Lung (tissue), 12 donors: ENCODE results near the gene SLC2A4. TPM values are rescaled to one million over a fixed set of nuclear protein-coding genes. Genes with fewer than 3 reads are reported as not detected.

Experiments
- ATAC-seq: fragments of 200-7000 bp; cut with Tn5 transposase; one replicate; pipeline ENCODE4 v1.9.1; 2020; ENCODE audit warnings: moderate number of reproducible peaks; ENCODE audit not compliant: insufficient read depth, low FRiP score
- DNase-seq, 3 donors: peaks; one replicate each; pipeline ENCODE4 v3.0.0-alpha.2; 2013 to 2017
- H3K27ac ChIP-seq, 2 donors: one replicate each; pipeline ENCODE4 v1.5.1; 2013; ENCODE audit warnings: mild to moderate bottlenecking in 2 of 2, moderate library complexity in 2 of 2, control low read depth in 1 of 2, inconsistent platforms in 1 of 2, low read depth in 1 of 2, low read length in 1 of 2
- H3K27me3 ChIP-seq, 3 donors: one replicate each; pipeline ENCODE4 v1.5.1; 2013; ENCODE audit warnings: low read length in 2 of 3; ENCODE audit not compliant: control insufficient read depth in 3 of 3, insufficient read depth in 3 of 3
- H3K36me3 ChIP-seq, 4 donors: one replicate each; pipeline ENCODE4 v1.5.1; 2013; ENCODE audit warnings: low read length in 4 of 4, mild to moderate bottlenecking in 1 of 4, moderate library complexity in 1 of 4; ENCODE audit not compliant: control insufficient read depth in 4 of 4, insufficient read depth in 4 of 4
- H3K4me1 ChIP-seq, 5 donors: one replicate each; pipeline ENCODE4 v1.5.1; 2013; ENCODE audit warnings: low read length in 5 of 5, mild to moderate bottlenecking in 2 of 5, moderate library complexity in 1 of 5; ENCODE audit not compliant: control insufficient read depth in 5 of 5, insufficient read depth in 5 of 5
- H3K4me3 ChIP-seq: one replicate; pipeline ENCODE4 v1.5.1; 2013; ENCODE audit warnings: mild to moderate bottlenecking, control low read depth, moderate library complexity
- H3K9ac ChIP-seq, 2 donors: one replicate each; pipeline ENCODE4 v1.5.1; 2013; ENCODE audit warnings: low read length in 2 of 2, control low read depth in 1 of 2; ENCODE audit not compliant: insufficient read depth in 1 of 2
- H3K9me3 ChIP-seq, 4 donors: one replicate each; pipeline ENCODE4 v1.5.1; 2013; ENCODE audit warnings: low read length in 3 of 4, mild to moderate bottlenecking in 1 of 4, moderate library complexity in 1 of 4; ENCODE audit not compliant: control insufficient read depth in 4 of 4, insufficient read depth in 3 of 4
- WGBS, 2 donors: extraction: QIAGEN DNeasy Blood & Tissue Kit; methylation state at CpG; one replicate each; pipeline ENCODE4 v1.1.7; 2013; 5-methylcytosine and 5-hydroxymethylcytosine counted together
- polyA plus RNA-seq, 2 donors: library from polyadenylated mRNA; stranded (reverse); fragments of 200-250 nt; gene quantifications; one replicate each; pipeline ENCODE4 v1.2.1, GENCODE V29; 2013
- total RNA-seq, 2 donors: library from RNA; depleted of rRNA in 1 of 2; stranded (reverse); fragments of >200 nt in 1 of 2; gene quantifications; one replicate each; pipeline ENCODE4 v1.2.1, GENCODE V29; 2014 to 2021
- TF ChIP-seq, protein P1 (sequence below): IDR thresholded peaks from 2 replicates; pipeline ENCODE4 v1.5.1; 2012; ENCODE audit warnings: mild to moderate bottlenecking; ENCODE audit errors: control extremely low read depth, extremely low read depth
- donor health status: control.
- donor health status: control.
- donor health status: Bipolar disorder and iron deficiency.
- donor health status: healthy.
- donor health status: DM: yes; HTN: yes; CAD: no.

The SLC2A4 gene
- total and polyA plus RNA-seq, 4 donors = 1.1 to 2.0 (median 1.2) TPM

DNA sequence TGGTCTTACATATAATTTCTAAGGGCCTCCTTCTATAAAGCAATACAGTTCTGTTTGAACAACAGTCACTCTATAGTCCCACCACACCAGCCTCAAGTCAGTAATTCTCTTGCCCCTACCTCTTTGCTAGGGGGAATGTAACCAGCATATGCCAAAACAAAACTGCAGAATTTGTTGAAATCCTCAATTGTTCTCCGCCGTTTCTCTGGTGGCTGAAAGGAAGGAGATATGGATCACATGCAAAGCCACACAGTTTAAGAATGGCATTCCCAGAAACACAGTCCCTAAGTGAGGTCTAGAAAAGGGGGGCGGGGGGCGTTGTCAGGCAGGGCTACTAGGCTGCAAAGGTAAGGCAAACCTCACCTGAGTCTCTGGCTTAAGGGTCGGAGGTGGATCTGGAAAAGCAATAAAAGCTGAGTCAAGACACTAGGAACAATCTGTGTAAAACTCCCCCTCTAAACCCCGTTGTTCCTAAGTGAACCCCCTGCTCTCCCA is 44.2 kb upstream of the SLC2A4 start:
- Histone ChIP-seq H3K9ac (peak overlapping the region in 1 of 2 donors; percentile 62), H3K27ac (peak overlapping the region; percentile 59 to 88), H3K27me3 (no peaks in the 10 kb centered on the region), H3K4me1 (peaks cover 6 to 43% (median 18%) of the 10 kb centered on the region in 5 donors), H3K9me3 (no peaks in the 10 kb centered on the region), H3K4me3 (no peak overlapping the region), H3K36me3 (peaks cover 6 to 28% (median 24%) of the 10 kb centered on the region in 4 donors)
- 25% methylated on average over 6 of the region's 6 CpGs for WGBS, 2 donors
- no peak for ATAC-seq
- TF ChIP-seq, protein P1, sequence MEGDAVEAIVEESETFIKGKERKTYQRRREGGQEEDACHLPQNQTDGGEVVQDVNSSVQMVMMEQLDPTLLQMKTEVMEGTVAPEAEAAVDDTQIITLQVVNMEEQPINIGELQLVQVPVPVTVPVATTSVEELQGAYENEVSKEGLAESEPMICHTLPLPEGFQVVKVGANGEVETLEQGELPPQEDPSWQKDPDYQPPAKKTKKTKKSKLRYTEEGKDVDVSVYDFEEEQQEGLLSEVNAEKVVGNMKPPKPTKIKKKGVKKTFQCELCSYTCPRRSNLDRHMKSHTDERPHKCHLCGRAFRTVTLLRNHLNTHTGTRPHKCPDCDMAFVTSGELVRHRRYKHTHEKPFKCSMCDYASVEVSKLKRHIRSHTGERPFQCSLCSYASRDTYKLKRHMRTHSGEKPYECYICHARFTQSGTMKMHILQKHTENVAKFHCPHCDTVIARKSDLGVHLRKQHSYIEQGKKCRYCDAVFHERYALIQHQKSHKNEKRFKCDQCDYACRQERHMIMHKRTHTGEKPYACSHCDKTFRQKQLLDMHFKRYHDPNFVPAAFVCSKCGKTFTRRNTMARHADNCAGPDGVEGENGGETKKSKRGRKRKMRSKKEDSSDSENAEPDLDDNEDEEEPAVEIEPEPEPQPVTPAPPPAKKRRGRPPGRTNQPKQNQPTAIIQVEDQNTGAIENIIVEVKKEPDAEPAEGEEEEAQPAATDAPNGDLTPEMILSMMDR = no peak
- DNase-seq = no peak

DNA sequence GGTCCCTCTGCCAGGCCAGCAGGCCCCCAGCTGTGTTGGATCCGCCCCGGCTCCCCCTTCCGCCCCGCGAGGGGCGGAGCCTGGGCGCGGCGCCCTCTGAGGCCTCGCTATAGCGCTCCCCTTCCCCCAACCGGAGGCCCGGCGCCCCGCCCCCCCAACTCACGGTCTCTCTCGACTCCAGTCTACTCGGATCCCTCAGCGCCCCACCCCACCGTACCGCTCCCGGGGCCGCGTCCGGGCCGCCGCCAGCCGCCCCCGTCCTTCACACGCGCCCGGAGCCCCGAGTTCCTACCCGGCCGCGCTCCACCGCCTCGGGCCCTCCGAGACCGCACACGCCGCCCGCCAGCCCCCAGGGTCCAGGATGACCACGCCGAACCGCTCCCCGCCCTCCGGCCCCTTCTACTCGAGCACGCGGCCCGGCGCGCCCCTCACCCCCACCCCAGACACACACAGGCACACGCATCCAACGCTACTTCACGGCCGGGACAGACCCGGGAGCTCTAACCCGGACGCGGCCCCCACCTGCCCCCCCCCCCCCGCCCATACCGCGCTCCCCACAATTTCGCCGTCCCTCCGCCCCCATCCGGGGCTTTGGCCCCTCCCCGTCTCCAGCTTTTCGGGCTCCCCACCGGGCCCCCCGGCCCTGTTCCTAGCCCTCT is 43.6 kb upstream of the SLC2A4 start:
- Histone ChIP-seq H3K4me3 (peak overlapping the region; percentile 92), H3K27ac (peak overlapping the region; percentile 88 to 91), H3K36me3 (peaks cover 6 to 28% (median 24%) of the 10 kb centered on the region in 4 donors), H3K4me1 (peaks cover 4 to 39% (median 18%) of the 10 kb centered on the region in 5 donors), H3K27me3 (no peaks in the 10 kb centered on the region), H3K9me3 (no peaks in the 10 kb centered on the region), H3K9ac (no peak overlapping the region)
- TF ChIP-seq, protein P1 = no peak
- ATAC-seq = no peak
- peak; percentile 79 to 84 (median 84) for DNase-seq
- WGBS, 2 donors = 1% methylated on average over 37 to 73 of the region's 73 CpGs

DNA sequence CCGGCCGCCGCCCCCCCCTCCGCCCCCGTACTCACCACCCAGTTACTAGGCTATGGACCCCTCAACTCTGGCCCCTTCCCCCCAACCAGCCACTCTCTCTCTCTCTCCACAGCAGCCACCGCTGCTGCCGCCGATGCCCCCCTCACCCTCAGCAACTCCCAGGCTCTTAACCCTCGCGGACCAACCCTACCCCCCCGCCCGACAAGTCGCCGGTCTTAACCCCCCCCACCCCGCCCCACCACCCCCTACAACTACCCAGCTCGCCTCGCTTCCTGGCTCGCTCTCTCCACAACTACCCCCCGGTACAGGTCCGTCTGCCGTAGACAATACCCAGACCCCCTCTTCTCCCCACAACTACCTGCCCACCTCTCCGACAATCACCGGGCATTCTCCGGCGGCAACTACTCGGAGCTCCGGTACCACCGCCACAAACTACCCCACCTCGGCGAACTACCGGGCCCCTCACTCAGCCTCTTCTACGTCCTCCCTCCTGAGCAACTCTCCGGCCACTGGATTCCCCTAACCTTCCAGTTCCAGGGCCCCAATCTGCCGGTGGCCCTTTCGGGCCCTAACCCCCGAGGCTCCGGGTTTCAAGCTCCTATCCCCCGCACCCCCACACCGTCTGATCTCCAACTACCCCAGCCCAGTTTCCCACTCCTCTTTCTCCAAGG is 43.0 kb upstream of the SLC2A4 start:
- ATAC-seq = no peak
- no peaks in the 10 kb centered on the region for H3K9me3 ChIP-seq
- peak overlapping the region; percentile 92 for H3K4me3 ChIP-seq
- H3K4me1 ChIP-seq = peaks cover 4 to 40% (median 14%) of the 10 kb centered on the region in 5 donors
- peak overlapping the region in 1 of 2 donors; percentile 49 for H3K9ac ChIP-seq
- H3K36me3 ChIP-seq = peaks cover 6 to 28% (median 24%) of the 10 kb centered on the region in 4 donors
- WGBS, 2 donors = 1% methylated on average over 29 to 39 of the region's 39 CpGs
- peak overlapping the region; percentile 87 to 88 for H3K27ac ChIP-seq
- TF ChIP-seq, protein P1 = no peak
- no peaks in the 10 kb centered on the region for H3K27me3 ChIP-seq
- DNase-seq = peak; percentile 13 to 53 (median 37)
